NCI-H69 (cell line): Measurements from ENCODE around the gene ABCB11.

Experiments used
- DNase-seq: peaks from one replicate; lab custom pipeline; 2025; lab: John Stamatoyannopoulos, UW

Gene ABCB11

GRCh38 chr2:169007941-169008340 is 23.2 kb downstream of the ABCB11 start:
- no peak for DNase-seq

- no peak for DNase-seq
Observed at GRCh38 chr2:169007356-169007755, 23.8 kb downstream of the ABCB11 start.

- no peak for DNase-seq
Observed at GRCh38 chr2:169006665-169007064, 24.5 kb downstream of the ABCB11 start.

GRCh38 chr2:169005994-169006393 is 25.1 kb downstream of the ABCB11 start:
- no peak for DNase-seq

GRCh38 chr2:169005080-169005598 is 26.0 kb downstream of the ABCB11 start:
- DNase-seq, result no peak

GRCh38 chr2:169002161-169002738 is 28.9 kb downstream of the ABCB11 start:
- DNase-seq, result no peak

- DNase-seq, result no peak
Observed at GRCh38 chr2:169001116-169001815, 29.9 kb downstream of the ABCB11 start.

GRCh38 chr2:168999668-169000213 is 31.4 kb downstream of the ABCB11 start:
- DNase-seq, result no peak

- DNase-seq, result no peak
Observed at GRCh38 chr2:168998609-168999211, 32.4 kb downstream of the ABCB11 start.

GRCh38 chr2:168997794-168998193 is 33.3 kb downstream of the ABCB11 start:
- no peak for DNase-seq

GRCh38 chr2:168997118-168997521 is 34.0 kb downstream of the ABCB11 start:
- DNase-seq, result no peak

- DNase-seq, result no peak
Observed at GRCh38 chr2:168995744-168996143, 35.4 kb downstream of the ABCB11 start.

GRCh38 chr2:168993538-168993937 is 37.6 kb downstream of the ABCB11 start:
- no peak for DNase-seq

- DNase-seq, result no peak
Observed at GRCh38 chr2:168992591-168993349, 38.4 kb downstream of the ABCB11 start.

- DNase-seq, result no peak
Observed at GRCh38 chr2:168992026-168992425, 39.1 kb downstream of the ABCB11 start.

GRCh38 chr2:168988755-168989154 is 42.4 kb downstream of the ABCB11 start:
- DNase-seq, result no peak

GRCh38 chr2:168986398-168986943 is 44.7 kb downstream of the ABCB11 start:
- no peak for DNase-seq

GRCh38 chr2:168981651-168982050 is 49.5 kb downstream of the ABCB11 start:
- DNase-seq, result no peak

- no peak for DNase-seq
Observed at GRCh38 chr2:168978461-168978861, 52.7 kb downstream of the ABCB11 start.

- no peak for DNase-seq
Observed at GRCh38 chr2:168977608-168978007, 53.5 kb downstream of the ABCB11 start.

- DNase-seq, result peak; percentile 5
Observed at GRCh38 chr2:168976034-168976654, 55.0 kb downstream of the ABCB11 start.
